Activated CD4-positive, alpha-beta T cell treated with anti-CD3 and anti-CD28 coated beads, Interleukin-2, amount 10 ng/mL, durations not matched to agents 24 days and 14 days (primary cell): Measurements from ENCODE around the gene COPS6. TPM values are rescaled to one million over a fixed set of nuclear protein-coding genes. Genes with fewer than 3 reads are reported as not detected.
"Not testable (repeated sequence)": the region's sequence is repeated elsewhere in the genome, so short reads cannot be mapped to it uniquely, and the experiment has no call there.

Experiments used
- DNase-seq: peaks from one replicate; pipeline ENCODE4 v3.0.0; 2022
- H3K27ac Mint-ChIP-seq: one replicate; pipeline ENCODE4 v1.8.0; 2022; ENCODE audit warnings: mild to moderate bottlenecking, mixed read lengths
- H3K27me3 Mint-ChIP-seq: one replicate; pipeline ENCODE4 v1.8.0; 2022; ENCODE audit warnings: mixed read lengths
- H3K36me3 Mint-ChIP-seq: one replicate; pipeline ENCODE4 v1.8.0; 2022; ENCODE audit warnings: low read depth, mild to moderate bottlenecking, mixed read lengths
- H3K4me1 Mint-ChIP-seq: one replicate; pipeline ENCODE4 v1.8.0; 2021; ENCODE audit warnings: mixed read lengths
- H3K4me3 Mint-ChIP-seq: one replicate; pipeline ENCODE4 v1.8.0; 2022; ENCODE audit warnings: mild to moderate bottlenecking, moderate library complexity, mixed read lengths
- H3K9me3 Mint-ChIP-seq: one replicate; pipeline ENCODE4 v1.8.0; 2021; ENCODE audit warnings: mixed read lengths
- intact Hi-C: fragments of 100-400 bp; cut with micrococcal nuclease; formaldehyde crosslinking; loops from one replicate; pipeline ENCODE4 v1.15.1; 2023
- total RNA-seq: library from RNA; stranded (reverse); gene quantifications from 2 replicates; pipeline ENCODE4 v1.2.3, GENCODE V29; 2022

Gene COPS6
- total RNA-seq, 1 donor from 2014 or later, result 109 TPM

- DNase-seq, result peak; percentile 98
- intact Hi-C loops, result loop anchor here (1.0 to 2.0 kb wide), 4 partner anchors 8 to 309 kb away; partner anchors contain the start of genes AP4M1, MCM7, MEPCE and ZCWPW1
- peaks cover 17% of the 10 kb centered on the region for H3K4me1 Mint-ChIP-seq
- H3K36me3 Mint-ChIP-seq, result peaks cover 17% of the 10 kb centered on the region
- no peaks in the 10 kb centered on the region for H3K9me3 Mint-ChIP-seq
- H3K27me3 Mint-ChIP-seq, result no peaks in the 10 kb centered on the region
- peak within 1 kb of the TSS; percentile 96 for H3K27ac Mint-ChIP-seq
- H3K4me3 Mint-ChIP-seq, result peak within 1 kb of the TSS; percentile 84
Measured at GRCh38 chr7:100119072-100119969, 30.6 kb downstream of the COPS6 start, which contains the start of the genes CNPY4 and TAF6. Gene CNPY4, plus strand, starts transcription at chr7:100119634. Its CDS starts 111 bp downstream, at chr7:100119745. Gene TAF6, minus strand, starts transcription at chr7:100119358. Its CDS starts 5,149 bp downstream, at chr7:100114209.

- Mint-ChIP-seq H3K4me1 (peaks cover 22% of the 10 kb centered on the region), H3K9me3 (no peaks in the 10 kb centered on the region), H3K27me3 (no peaks in the 10 kb centered on the region), H3K36me3 (peaks cover 22% of the 10 kb centered on the region), H3K4me3 (peak overlapping the region; percentile 84), H3K27ac (peak overlapping the region; percentile 96)
- intact Hi-C loops, result loop anchor here (1.0 to 10.0 kb wide), 6 partner anchors 7 to 465 kb away; partner anchors contain the start of genes AP4M1, FBXO24, LRCH4 and MCM7
- peak; percentile 91 for DNase-seq
Measured at GRCh38 chr7:100119970-100120732, 31.4 kb downstream of the COPS6 start.

DNA sequence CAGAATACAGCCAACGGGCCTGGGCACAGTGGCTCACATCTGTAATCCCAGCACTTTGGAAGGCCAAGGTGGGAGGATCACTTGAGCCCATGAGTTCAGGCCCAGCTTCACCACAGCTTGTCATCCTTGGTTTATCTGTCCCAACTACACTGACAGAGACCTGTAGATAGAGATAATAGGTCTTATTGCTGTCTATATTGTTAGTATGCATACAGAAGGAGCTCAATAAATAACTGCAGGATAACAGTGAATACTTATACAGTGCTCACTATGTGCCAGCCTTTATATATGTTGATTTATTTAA is 31.9 kb downstream of the COPS6 start:
- Mint-ChIP-seq H3K9me3 (no peaks in the 10 kb centered on the region), H3K4me1 (peaks cover 25% of the 10 kb centered on the region), H3K27ac (peak overlapping the region; percentile 96), H3K36me3 (peaks cover 21% of the 10 kb centered on the region), H3K4me3 (peak overlapping the region; percentile 84), H3K27me3 (no peaks in the 10 kb centered on the region)
- no peak for DNase-seq
- intact Hi-C loops, result loop anchor here (10.0 kb wide), 2 partner anchors 424 to 464 kb away; partner anchors contain the start of genes FBXO24 and LRCH4

DNA sequence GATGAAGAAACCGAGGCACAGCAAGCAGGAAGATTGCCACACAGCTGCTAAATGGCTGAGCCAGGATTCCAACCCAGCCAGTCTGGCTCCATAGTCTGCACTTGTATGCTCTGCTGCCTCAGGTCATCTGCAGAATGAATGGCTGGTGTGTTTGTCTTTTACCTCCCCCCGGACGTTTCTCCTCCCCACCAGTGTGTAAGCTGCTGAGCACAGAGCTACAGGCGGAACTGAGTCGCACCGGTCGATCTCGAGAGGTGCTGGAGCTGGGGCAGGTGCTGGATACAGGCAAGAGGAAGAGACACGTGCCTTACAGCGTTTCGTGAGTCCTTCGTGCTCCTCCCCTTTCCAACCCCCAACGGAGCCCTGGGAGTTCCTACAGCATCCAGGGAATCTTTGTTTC is 33.3 kb downstream of the COPS6 start:
- H3K9me3 Mint-ChIP-seq, result no peaks in the 10 kb centered on the region
- intact Hi-C loops, result loop anchor here (10.0 kb wide), 2 partner anchors 423 to 463 kb away; partner anchors contain the start of genes FBXO24 and LRCH4
- no peaks in the 10 kb centered on the region for H3K27me3 Mint-ChIP-seq

GRCh38 chr7:100122568-100122967 is 33.8 kb downstream of the COPS6 start:
- Mint-ChIP-seq H3K36me3 (peaks cover 18% of the 10 kb centered on the region), H3K27ac (no peak overlapping the region), H3K4me1 (peaks cover 28% of the 10 kb centered on the region), H3K27me3 (no peaks in the 10 kb centered on the region), H3K9me3 (no peaks in the 10 kb centered on the region), H3K4me3 (no peak overlapping the region)
- no peak for DNase-seq
- intact Hi-C loops, result loop anchor here (10.0 kb wide), 2 partner anchors 422 to 462 kb away; partner anchors contain the start of genes FBXO24 and LRCH4

More for the DNA sequence above, 33.3 kb downstream of the COPS6 start:
- no peak for DNase-seq
- Mint-ChIP-seq H3K4me1 (peaks cover 28% of the 10 kb centered on the region), H3K36me3 (peaks cover 18% of the 10 kb centered on the region), H3K4me3 (no peak overlapping the region), H3K27ac (no peak overlapping the region)

DNA sequence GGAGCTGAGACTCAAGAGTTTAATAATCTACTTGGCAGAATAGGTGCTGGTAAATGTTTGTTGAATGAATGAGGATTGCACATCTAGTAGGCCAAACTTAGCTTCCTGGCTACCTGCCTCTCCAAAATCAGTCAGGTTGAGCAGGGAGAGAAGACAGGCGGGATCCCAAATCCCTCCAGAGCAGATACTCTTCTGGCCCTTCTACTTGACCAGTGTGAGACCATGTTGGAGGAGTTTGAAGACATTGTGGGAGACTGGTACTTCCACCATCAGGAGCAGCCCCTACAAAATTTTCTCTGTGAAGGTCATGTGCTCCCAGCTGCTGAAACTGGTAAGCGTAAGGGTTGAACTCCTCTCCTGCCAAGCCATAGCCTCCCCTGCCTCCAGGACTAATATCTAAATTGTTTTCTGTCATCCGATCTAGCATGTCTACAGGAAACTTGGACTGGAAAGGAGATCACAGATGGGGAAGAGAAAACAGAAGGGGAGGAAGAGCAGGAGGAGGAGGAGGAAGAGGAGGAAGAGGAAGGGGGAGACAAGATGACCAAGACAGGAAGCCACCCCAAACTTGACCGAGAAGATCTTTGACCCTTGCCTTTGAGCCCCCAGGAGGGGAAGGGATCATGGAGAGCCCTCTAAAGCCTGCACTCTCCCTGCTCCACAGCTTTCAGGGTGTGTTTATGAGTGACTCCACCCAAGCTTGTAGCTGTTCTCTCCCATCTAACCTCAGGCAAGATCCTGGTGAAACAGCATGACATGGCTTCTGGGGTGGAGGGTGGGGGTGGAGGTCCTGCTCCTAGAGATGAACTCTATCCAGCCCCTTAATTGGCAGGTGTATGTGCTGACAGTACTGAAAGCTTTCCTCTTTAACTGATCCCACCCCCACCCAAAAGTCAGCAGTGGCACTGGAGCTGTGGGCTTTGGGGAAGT is 35.8 kb downstream of the COPS6 start:
- intact Hi-C loops, result loop anchor here (5.0 to 10.0 kb wide), 5 partner anchors 98 to 460 kb away; partner anchors contain the start of genes FBXO24, LRCH4 and ZKSCAN1
- H3K4me1 Mint-ChIP-seq, result peaks cover 27% of the 10 kb centered on the region

GRCh38 chr7:100126239-100126930 is 37.6 kb downstream of the COPS6 start:
- H3K36me3 Mint-ChIP-seq, result peaks cover 14% of the 10 kb centered on the region
- intact Hi-C loops, result loop anchor here (2.0 to 10.0 kb wide), 7 partner anchors 38 to 458 kb away; partner anchors contain the start of genes COPS6, FBXO24, LRCH4 and MEPCE
- H3K27me3 Mint-ChIP-seq, result no peaks in the 10 kb centered on the region
- peak overlapping the region; percentile 99 for H3K4me3 Mint-ChIP-seq
- H3K27ac Mint-ChIP-seq, result peak overlapping the region; percentile 100
- H3K9me3 Mint-ChIP-seq, result no peaks in the 10 kb centered on the region
- peaks cover 24% of the 10 kb centered on the region for H3K4me1 Mint-ChIP-seq
- DNase-seq, result no peak

More for the DNA sequence above, 35.8 kb downstream of the COPS6 start:
- Mint-ChIP-seq H3K27ac (peak overlapping the region; percentile 42), H3K36me3 (peaks cover 14% of the 10 kb centered on the region), H3K9me3 (no peaks in the 10 kb centered on the region), H3K4me3 (peak overlapping the region; percentile 99), H3K27me3 (no peaks in the 10 kb centered on the region)
- no peak for DNase-seq

GRCh38 chr7:100126931-100127865 is 38.4 kb downstream of the COPS6 start, which contains the start of gene MBLAC1:
Gene MBLAC1, plus strand, starts transcription at chr7:100126967. Its CDS starts 429 bp downstream, at chr7:100127396.
- peak; percentile 97 for DNase-seq
- peak within 1 kb of the TSS; percentile 100 for H3K27ac Mint-ChIP-seq
- peaks cover 12% of the 10 kb centered on the region for H3K36me3 Mint-ChIP-seq
- peak within 1 kb of the TSS; percentile 99 for H3K4me3 Mint-ChIP-seq
- peaks cover 22% of the 10 kb centered on the region for H3K4me1 Mint-ChIP-seq
- H3K27me3 Mint-ChIP-seq, result no peaks in the 10 kb centered on the region
- H3K9me3 Mint-ChIP-seq, result no peaks in the 10 kb centered on the region
- intact Hi-C loops, result loop anchor here (1.0 to 10.0 kb wide), 9 partner anchors 8 to 458 kb away; partner anchors contain the start of genes AP4M1, CNPY4, COPS6 and FBXO24

- H3K27me3 Mint-ChIP-seq, result no peaks in the 10 kb centered on the region
- H3K36me3 Mint-ChIP-seq, result peaks cover 8% of the 10 kb centered on the region
- DNase-seq, result peak; percentile 78
- H3K4me1 Mint-ChIP-seq, result peaks cover 28% of the 10 kb centered on the region
- H3K27ac Mint-ChIP-seq, result peak overlapping the region; percentile 73
- intact Hi-C loops, result loop anchor here (1.0 to 10.0 kb wide), 9 partner anchors 9 to 457 kb away; partner anchors contain the start of genes AP4M1, CNPY4, COPS6 and FBXO24
- no peaks in the 10 kb centered on the region for H3K9me3 Mint-ChIP-seq
- H3K4me3 Mint-ChIP-seq, result peak overlapping the region; percentile 99
Measured at GRCh38 chr7:100127866-100128636, 39.3 kb downstream of the COPS6 start.

DNA sequence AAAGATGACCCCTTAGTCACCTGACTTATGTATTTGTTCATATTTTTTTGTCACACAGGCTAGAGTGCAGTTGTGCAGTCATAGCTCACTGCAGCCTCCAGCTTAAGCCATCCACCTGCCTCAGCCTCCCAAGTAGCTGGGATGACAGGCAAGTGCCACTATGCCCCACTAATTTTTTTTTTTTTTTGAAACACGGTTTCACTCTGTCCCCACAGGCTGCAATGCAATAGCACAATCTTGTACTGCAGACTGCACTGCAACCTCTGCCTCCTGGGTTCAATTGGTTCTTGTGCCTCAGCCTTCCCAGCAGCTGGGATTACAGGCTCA is 39.8 kb downstream of the COPS6 start:
- Mint-ChIP-seq H3K27ac (peak overlapping the region; percentile 73), H3K4me1 (peaks cover 28% of the 10 kb centered on the region), H3K9me3 (no peaks in the 10 kb centered on the region), H3K4me3 (peak overlapping the region; percentile 99), H3K36me3 (peaks cover 6% of the 10 kb centered on the region), H3K27me3 (no peaks in the 10 kb centered on the region)
- no peak for DNase-seq
- intact Hi-C loops, result loop anchor here (5.0 to 10.0 kb wide), 5 partner anchors 94 to 456 kb away; partner anchors contain the start of genes FBXO24, LRCH4 and ZKSCAN1

- DNase-seq, H3K9me3 Mint-ChIP-seq, H3K27me3 Mint-ChIP-seq, H3K4me3 Mint-ChIP-seq, H3K36me3 Mint-ChIP-seq, H3K27ac Mint-ChIP-seq: not testable (repeated sequence)
- intact Hi-C loops, result loop anchor here (1.0 kb wide), 1 partner anchor 136 kb away; no protein-coding TSS in a partner anchor
- H3K4me1 Mint-ChIP-seq, result peaks cover 22% of the 10 kb centered on the region
Measured at GRCh38 chr7:100130220-100130607, 41.4 kb downstream of the COPS6 start.
